KOPT-K1 (cell line): Measurements from ENCODE around the gene PYDC2.
"Not testable (repeated sequence)": the region's sequence is repeated elsewhere in the genome, so short reads cannot be mapped to it uniquely, and the experiment has no call there.

ENCODE experiments used
- H3K27ac ChIP-seq: fragments of 200-600 bp; sonication (generic); 2 replicates; pipeline ENCODE4 v1.5.1; 2016; ENCODE audit warnings: antibody characterized with exemption, mild to moderate bottlenecking, low read depth, low read length; ENCODE audit not compliant: poor library complexity, severe bottlenecking
- H3K36me3 ChIP-seq: fragments of 200-600 bp; sonication (generic); 2 replicates; pipeline ENCODE4 v1.5.1; 2017; ENCODE audit warnings: antibody characterized with exemption, mild to moderate bottlenecking, low read length, moderate library complexity; ENCODE audit not compliant: insufficient read depth
- H3K9me3 ChIP-seq: fragments of 200-600 bp; sonication (generic); 2 replicates; pipeline ENCODE4 v1.5.1; 2017; ENCODE audit warnings: antibody characterized with exemption, low read length, mild to moderate bottlenecking; ENCODE audit not compliant: insufficient read depth, poor library complexity, severe bottlenecking

PYDC2 gene

DNA sequence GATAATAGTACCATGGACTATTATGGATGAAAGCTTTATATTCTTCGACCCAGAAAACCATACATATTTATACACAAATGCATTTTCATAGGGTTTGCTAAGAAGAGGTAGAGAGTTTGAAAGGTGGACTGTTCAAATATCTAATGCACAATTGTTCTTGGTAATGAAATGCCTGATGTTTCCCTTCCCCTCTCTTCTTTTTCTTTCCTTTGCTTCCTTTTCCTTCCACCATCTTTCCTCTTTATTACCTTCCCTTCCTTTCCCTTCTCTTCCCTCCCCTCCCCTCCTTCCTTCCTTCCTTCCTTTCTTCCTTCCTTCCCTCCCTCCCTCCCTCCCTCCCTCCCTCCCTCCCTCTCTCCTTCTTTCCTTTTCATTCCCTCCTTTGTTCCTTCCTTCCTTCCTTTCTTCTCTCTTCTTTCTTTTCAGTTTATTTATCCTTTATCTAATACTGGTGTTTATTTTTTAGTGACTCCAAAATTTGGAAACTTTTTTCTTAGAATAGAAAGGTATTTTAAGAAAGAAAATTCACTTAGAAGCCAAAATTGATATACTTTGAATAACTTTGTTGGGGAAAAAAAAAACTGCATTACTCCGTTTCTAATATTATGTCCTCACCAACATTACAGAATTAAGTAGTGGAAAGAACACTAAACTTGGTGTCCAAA lies 22.7 kb upstream of the PYDC2 start:
- H3K36me3 ChIP-seq, result no peaks in the 10 kb centered on the region
- H3K9me3 ChIP-seq, result no peaks in the 10 kb centered on the region
- no peak overlapping the region for H3K27ac ChIP-seq

DNA sequence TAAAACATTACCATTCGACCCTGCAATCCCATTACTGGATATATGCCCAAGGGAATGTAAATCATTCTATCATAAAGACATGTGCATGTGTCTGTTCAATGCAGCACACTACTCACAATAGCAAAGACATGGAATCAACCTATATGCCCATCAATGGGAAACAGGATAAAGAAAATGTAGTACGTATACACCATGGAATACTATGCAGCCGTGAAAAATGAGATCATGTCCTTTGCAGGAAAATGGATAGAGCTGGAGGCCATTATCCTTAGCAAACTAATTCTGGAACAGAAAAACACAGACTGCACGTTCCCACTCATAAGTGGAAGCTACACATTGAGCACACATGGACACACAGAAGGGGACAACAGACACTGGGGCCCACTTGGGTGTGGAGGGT lies 20.4 kb upstream of the PYDC2 start:
- Histone ChIP-seq H3K36me3 (no peaks in the 10 kb centered on the region), H3K27ac (no peak overlapping the region), H3K9me3 (no peaks in the 10 kb centered on the region)

DNA sequence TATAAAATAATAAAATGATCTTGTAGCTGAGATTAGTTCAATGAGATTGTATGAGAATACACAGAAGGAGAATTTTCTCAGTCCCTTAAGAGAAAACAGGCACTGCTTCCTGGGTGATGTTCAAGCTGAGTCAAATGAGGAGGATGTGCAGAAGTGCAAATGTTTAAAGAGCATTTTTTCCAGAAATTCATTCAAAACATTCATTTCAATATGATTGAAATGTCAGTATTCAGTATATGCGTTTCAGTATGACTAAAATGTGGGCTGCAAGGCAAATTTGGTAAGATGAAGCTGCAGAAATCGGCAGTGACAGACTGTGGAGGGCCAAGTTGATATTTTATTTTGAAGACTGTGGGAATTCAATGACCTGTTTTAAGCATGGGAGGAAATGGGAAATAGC lies 19.3 kb upstream of the PYDC2 start:
- Histone ChIP-seq H3K9me3 (no peaks in the 10 kb centered on the region), H3K27ac (no peak overlapping the region), H3K36me3 (no peaks in the 10 kb centered on the region)

DNA sequence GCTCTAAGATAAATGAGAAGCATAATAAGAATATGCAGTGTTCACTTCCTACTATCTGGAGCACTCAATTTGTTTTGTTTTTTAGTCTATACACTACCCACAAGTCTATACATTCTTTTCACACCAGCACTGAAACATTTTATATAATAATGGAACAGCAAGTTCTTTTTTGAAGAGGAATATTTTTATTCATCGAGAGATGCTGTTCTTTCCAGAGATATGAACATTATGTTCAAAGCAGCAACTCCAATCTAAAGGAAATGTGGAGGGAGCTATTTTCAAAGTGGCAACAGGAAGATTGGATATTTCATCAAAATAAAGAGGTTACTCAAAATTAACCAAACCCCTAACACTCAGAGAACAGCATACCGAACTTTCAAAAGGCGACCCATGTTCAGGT lies 16.4 kb upstream of the PYDC2 start:
- Histone ChIP-seq H3K36me3 (no peaks in the 10 kb centered on the region), H3K9me3 (no peaks in the 10 kb centered on the region), H3K27ac (no peak overlapping the region)

DNA sequence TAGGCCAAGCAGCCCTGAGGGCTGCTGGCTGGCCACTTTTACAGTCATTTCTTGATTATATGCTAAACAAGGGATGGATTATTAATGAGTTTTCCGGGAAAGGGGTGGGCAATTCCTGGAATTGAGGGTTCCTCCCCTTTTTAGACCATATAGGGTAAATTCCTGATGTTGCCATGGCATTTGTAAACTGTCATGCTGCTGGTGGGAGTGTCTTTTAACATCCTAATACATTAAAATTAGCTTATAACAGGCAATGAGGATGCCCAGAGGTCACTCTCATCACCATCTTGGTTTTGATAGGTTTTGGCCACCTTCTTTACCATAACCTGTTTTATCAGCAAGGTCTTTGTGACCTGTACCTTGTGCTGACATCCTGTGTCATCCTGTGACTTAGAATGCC lies 11.7 kb upstream of the PYDC2 start:
- Histone ChIP-seq H3K27ac (no peak overlapping the region), H3K36me3 (no peaks in the 10 kb centered on the region), H3K9me3 (no peaks in the 10 kb centered on the region)

DNA sequence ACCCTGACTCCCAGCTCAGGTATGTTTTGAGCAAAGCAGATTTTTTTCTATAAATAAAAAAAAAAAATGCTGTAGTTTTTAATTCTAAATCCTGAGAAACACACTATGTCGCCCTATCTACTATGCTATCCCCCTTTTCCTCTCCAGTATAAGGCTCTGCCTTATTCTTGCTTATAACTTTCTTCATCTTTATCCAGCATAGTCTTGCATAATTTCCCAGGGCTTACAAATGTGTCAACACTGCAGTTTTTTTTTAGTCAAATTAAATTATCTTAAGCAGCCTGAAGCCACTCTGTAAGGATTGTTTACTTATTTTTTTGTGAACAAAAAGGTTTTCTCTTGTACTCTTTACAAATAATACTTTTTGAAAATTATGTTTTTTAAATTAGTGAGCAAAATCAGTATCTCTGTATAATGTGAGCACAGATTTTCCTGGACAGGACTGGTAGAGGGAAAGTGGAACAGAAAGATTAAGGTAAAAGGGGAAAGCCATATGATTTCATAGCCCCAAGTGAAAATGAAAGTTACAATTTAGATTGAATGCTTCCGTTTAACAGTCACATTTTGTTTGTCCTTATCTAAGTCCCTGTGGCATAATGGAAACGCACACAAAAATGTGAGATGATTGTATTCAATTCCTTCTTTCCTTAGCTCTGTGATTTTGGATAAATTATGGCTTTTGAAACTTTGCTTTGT lies 5.6 kb upstream of the PYDC2 start:
- H3K9me3 ChIP-seq, result no peaks in the 10 kb centered on the region
- no peaks in the 10 kb centered on the region for H3K36me3 ChIP-seq
- H3K27ac ChIP-seq, result no peak overlapping the region

DNA sequence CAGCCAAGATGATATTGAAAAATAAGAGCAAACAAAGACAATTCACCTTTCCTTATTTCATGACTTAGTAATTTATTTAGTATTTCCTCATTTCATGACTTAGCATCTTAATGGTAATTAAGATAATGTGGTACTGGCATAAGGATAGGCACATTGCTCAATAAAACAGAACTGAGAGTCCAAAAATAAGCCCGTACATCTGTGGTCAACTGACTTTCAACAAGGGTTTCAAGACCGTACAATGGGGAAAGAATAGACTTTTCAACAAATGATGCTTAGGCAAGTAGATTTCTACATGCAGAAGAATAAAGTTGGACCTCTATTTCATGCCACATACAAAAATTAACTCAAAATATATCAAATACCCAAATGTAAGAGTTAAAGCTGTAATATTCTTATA lies 603 bp upstream of the PYDC2 start:
- H3K9me3 ChIP-seq, result no peaks in the 10 kb centered on the region
- H3K36me3 ChIP-seq, result no peaks in the 10 kb centered on the region
- H3K27ac ChIP-seq, result no peak overlapping the region

DNA sequence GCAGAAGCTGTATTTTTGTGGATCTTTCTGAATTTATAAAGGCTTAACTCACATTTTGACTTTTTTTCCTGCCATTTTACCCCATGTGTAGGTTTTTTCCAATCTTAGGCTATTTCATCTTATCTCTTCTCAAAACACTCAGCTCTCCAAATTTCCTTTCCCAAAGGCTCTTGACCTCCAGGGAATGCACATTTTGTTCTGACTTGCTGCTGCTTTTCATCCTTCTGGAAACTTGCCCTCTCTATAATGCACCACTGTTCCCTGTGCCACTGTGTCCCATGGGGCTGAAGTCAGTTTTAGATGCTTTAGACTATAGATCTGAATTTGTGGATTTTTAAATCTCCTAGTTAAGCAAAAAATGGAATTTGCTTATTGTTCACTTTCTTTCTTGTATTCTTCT lies 9.1 kb downstream of the PYDC2 start:
- no peaks in the 10 kb centered on the region for H3K9me3 ChIP-seq
- H3K27ac ChIP-seq, result no peak overlapping the region
- H3K36me3 ChIP-seq, result no peaks in the 10 kb centered on the region

DNA sequence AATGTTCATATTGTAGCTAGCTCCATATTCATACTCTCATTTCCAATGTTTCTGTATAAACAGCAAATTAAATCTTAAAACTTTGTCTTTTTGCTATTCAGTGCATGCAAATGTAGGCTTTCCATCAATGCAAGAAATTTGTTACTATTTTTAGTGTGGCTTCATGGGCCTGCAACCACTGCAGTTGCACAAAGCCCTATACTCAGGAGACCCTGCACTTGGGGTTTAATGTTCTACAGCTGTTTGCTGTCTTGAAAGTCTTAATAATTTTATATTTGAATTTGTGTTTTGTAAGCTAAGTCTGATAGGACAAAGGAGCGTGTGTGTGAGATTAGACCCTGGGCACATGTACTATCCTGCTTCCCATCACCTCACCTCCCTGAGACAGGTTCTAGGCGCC lies 9.6 kb downstream of the PYDC2 start:
- no peaks in the 10 kb centered on the region for H3K9me3 ChIP-seq
- no peak overlapping the region for H3K27ac ChIP-seq
- no peaks in the 10 kb centered on the region for H3K36me3 ChIP-seq

DNA sequence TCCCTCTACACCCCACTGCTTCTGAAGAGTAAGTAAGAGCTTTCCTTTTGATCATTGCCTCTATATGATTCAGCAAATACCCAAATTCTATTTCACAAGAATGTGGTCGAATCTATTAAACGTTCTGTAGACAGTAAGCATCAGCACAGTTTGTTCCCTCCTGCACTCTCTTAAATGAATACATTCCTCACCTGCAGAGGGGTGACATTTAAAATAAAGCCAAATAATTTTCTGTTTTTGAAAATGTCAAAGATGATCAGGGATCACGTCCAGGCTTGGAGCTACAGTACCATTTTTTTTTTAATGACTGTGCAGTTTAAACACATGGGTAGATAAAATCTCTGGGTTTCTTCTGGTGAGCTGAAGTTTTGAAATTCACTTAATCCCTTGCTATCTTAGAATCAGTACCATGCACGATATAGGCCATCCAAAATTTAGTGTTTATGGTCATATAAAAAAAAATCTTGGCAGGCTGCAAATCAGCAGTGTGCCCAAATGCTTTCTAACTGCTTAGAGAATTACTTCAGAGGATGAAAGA lies 12.8 kb downstream of the PYDC2 start:
- Histone ChIP-seq H3K9me3 (no peaks in the 10 kb centered on the region), H3K27ac (no peak overlapping the region), H3K36me3 (no peaks in the 10 kb centered on the region)

DNA sequence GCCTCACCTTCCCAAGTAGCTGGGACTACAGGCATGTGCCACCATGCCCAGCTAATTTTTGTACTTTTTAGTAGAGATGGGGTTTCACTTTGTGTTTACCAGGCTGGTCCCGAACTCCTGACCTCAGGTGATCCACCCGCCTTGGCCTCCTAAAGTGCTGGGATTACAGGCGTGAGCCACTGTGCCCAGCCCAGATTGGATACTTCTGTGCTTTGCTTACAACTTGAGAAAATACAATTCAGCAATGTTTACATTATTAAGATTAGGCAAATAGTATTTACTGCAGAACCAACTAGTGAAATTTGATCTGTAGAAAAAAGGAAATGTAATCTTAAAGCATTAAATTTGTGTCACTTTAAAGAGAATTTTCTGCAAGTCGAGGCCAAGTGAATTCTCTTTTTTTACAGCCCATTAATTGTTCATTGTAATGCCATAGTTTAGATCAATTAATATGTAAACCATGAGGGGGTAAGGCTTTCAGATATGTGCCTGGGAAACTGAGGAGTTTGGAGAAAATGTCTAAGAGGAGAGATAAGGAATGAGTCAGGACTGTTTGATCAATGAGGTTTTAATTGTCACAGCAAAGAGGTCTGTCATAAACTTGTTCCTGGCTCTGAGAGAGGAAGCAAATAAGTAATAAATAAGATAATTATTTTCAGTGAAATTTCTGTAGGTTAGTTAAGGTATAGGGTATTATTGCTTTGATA lies 15.3 kb downstream of the PYDC2 start:
- H3K27ac ChIP-seq, result no peak overlapping the region
- H3K36me3 ChIP-seq, result no peaks in the 10 kb centered on the region
- no peaks in the 10 kb centered on the region for H3K9me3 ChIP-seq

DNA sequence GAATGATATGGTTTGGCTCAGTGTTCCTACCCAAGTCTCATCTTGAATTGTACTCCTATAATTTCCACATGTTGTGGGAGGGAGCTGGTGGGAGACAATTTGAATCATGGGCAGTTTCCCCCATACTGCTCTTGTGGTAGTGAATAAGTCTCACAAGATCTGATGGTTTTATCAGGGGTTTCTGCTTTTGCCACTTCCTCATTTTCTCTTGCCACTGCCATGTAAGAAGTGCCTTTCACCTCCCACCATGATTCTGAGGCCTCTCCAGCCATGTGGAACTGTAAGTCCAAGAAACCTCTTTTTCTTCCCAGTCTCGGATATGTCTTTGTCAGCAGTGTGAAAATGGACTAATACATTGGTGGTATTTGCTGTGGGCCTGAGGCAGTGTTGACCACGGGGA lies 23.0 kb downstream of the PYDC2 start:
- H3K36me3 ChIP-seq, H3K27ac ChIP-seq, H3K9me3 ChIP-seq: not testable (repeated sequence)

DNA sequence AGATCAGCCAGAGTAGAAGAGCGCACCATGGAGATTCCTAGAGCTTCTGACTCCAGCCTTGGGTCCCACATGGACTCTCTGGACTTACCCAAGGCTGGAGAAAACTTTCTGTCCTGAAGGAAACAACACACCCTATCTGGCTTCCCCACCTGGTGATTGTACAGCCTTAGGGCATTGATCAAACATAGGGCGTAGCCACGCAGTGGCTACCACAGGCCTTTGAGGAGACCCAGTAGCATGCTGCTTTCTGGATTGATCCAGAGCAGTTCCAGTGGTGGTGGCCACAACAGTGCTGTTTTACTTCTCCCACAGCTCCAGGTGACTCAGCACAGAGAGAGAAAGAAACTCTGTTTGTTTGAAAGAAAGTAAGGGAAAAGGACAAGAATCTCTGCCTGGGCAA lies 23.5 kb downstream of the PYDC2 start:
- no peak overlapping the region for H3K27ac ChIP-seq
- no peaks in the 10 kb centered on the region for H3K36me3 ChIP-seq
- H3K9me3 ChIP-seq, result no peaks in the 10 kb centered on the region

DNA sequence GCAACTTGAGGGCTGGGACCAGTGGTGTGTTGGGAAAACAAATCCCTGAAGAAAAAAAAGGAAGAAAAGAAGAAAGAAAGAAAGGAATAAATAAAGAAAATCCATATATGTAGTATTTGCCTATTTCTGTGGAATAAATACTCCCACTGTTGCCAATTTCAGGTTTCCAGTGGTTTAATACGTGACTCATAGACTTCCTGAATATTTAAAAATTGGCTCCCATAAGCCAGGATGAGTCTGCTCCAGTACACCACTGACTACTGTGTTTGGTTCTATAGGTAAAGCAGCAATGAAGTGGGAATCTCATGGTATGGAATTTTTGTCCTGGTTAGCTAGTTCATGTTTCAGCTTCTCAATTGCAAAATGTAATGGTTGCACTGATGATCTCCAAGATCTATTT lies 31.6 kb downstream of the PYDC2 start:
- Histone ChIP-seq H3K27ac (no peak overlapping the region), H3K36me3 (no peaks in the 10 kb centered on the region), H3K9me3 (no peaks in the 10 kb centered on the region)

DNA sequence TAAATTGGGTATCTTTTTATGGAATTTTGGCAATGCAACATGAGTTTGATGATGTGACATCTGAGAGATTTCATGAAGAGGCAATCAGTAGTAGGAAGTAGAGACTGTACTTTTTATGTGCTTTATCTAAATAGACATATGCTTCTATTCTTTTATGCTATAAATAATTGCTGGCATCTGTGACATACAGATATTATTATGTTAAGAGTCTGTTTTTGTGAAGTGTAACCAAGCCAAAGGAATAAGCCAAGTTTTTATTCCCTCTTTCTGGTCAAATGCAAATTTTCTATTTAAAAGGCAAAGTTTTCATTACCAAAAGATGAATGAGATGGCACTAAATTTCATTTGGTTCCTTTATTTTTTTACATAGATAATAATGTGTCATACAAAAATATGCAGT lies 32.4 kb downstream of the PYDC2 start:
- Histone ChIP-seq H3K27ac (no peak overlapping the region), H3K9me3 (no peaks in the 10 kb centered on the region), H3K36me3 (no peaks in the 10 kb centered on the region)
